NCI-H2081 treated with DMSO at 0.1 percent for 48 hours (cell line): ENCODE results near the gene CALU.

Experiments
- DNase-seq: peaks from one replicate; lab custom pipeline; 2025; lab: John Stamatoyannopoulos, UW

Gene CALU

GRCh38 chr7:128724743-128725142 lies 14.4 kb upstream of the CALU start:
- no peak for DNase-seq

GRCh38 chr7:128725531-128725930 lies 13.6 kb upstream of the CALU start:
- no peak for DNase-seq

GRCh38 chr7:128726059-128726736 lies 13.0 kb upstream of the CALU start:
- no peak for DNase-seq

- no peak for DNase-seq
Measured at GRCh38 chr7:128726737-128727072, 12.5 kb upstream of the CALU start.

GRCh38 chr7:128727239-128727638 lies 11.9 kb upstream of the CALU start:
- DNase-seq: no peak

GRCh38 chr7:128728598-128728997 lies 10.6 kb upstream of the CALU start:
- DNase-seq: no peak

- no peak for DNase-seq
Measured at GRCh38 chr7:128729494-128729893, 9.7 kb upstream of the CALU start.

- DNase-seq: no peak
Measured at GRCh38 chr7:128731184-128731583, 8.0 kb upstream of the CALU start.

GRCh38 chr7:128732521-128733277 lies 6.5 kb upstream of the CALU start:
- DNase-seq: no peak

- no peak for DNase-seq
Measured at GRCh38 chr7:128733278-128733645, 5.9 kb upstream of the CALU start.

GRCh38 chr7:128734890-128735289 lies 4.3 kb upstream of the CALU start:
- DNase-seq: no peak

GRCh38 chr7:128735436-128735835 lies 3.7 kb upstream of the CALU start:
- no peak for DNase-seq

GRCh38 chr7:128737441-128737840 lies 1.7 kb upstream of the CALU start:
- no peak for DNase-seq

- DNase-seq: no peak
Measured at GRCh38 chr7:128737867-128738385, 1.2 kb upstream of the CALU start.

GRCh38 chr7:128738570-128739047 lies 550 bp upstream of the CALU start:
- DNase-seq: no peak

GRCh38 chr7:128739990-128740682 lies 977 bp downstream of the CALU start:
- DNase-seq: no peak

GRCh38 chr7:128740996-128741395 lies 1.8 kb downstream of the CALU start:
- no peak for DNase-seq

GRCh38 chr7:128741491-128741890 lies 2.3 kb downstream of the CALU start:
- no peak for DNase-seq

- no peak for DNase-seq
Measured at GRCh38 chr7:128742206-128742605, 3.0 kb downstream of the CALU start.

GRCh38 chr7:128743112-128743772 lies 4.1 kb downstream of the CALU start:
- DNase-seq: no peak

- no peak for DNase-seq
Measured at GRCh38 chr7:128744366-128744905, 5.3 kb downstream of the CALU start.

- no peak for DNase-seq
Measured at GRCh38 chr7:128745706-128746105, 6.5 kb downstream of the CALU start.
